A549 (cell line): Measurements from ENCODE around the gene KCNE2. TPM values are rescaled to one million over a fixed set of nuclear protein-coding genes. Genes with fewer than 3 reads are reported as not detected.
A peak's percentile ranks its signal among the peaks of the same experiment; 100 is the strongest.

Source experiments
- ATAC-seq, 2 experiments: fragments of 200-7000 bp in 1 of 2; fragments of >200 bp in 1 of 2; cut with Nextera tagmentation in 1 of 2; cut with Tn5 transposase in 1 of 2; 3 replicates each; pipeline versions ENCODE4 v1.8.0 to v1.9.1; 2018 to 2020; ENCODE audit warnings: mild to moderate bottlenecking in 1 of 2, moderate library complexity in 1 of 2
- CTCF ChIA-PET: fragments of 300-600 bp; sonication (Branson Sonifier 250); formaldehyde crosslinking; extraction: SDS; loops from one replicate; lab custom pipeline; 2021; ENCODE audit warnings: antibody characterized with exemption, inconsistent platforms; lab: Yijun Ruan, JAX
- POLR2A ChIA-PET: fragments of 350-600 bp; formaldehyde crosslinking; extraction: SDS; loops from one replicate; lab custom pipeline; 2021; ENCODE audit warnings: antibody characterized with exemption, inconsistent platforms; lab: Yijun Ruan, JAX
- DNase-seq, 2 experiments: peaks; one replicate each; pipeline versions ENCODE4 v3.0.0 to v3.0.0-alpha.2; 2011 to 2016; ENCODE audit warnings: low read depth in 1 of 2, low spot score in 1 of 2
- FAIRE-seq: peaks from 2 replicates; lab custom pipeline; 2011; peaks lifted over from hg19 to GRCh38; lab: Jason Lieb, UNC
- H3K27ac ChIP-seq, 2 experiments: fragments of >200 bp; sonication (Bioruptor Twin); formaldehyde crosslinking; 3 replicates each; pipeline ENCODE4 v1.5.1; 2016 to 2017
- H3K4me1 ChIP-seq: fragments of >200 bp; sonication (Bioruptor Twin); formaldehyde crosslinking; 3 replicates; pipeline ENCODE4 v1.6.1; 2016
- H3K4me2 ChIP-seq: fragments of >200 bp; sonication (Bioruptor Twin); formaldehyde crosslinking; 3 replicates; pipeline ENCODE4 v1.6.1; 2016
- H3K4me3 ChIP-seq: fragments of >200 bp; sonication (Bioruptor Twin); formaldehyde crosslinking; 3 replicates; pipeline ENCODE4 v1.5.1; 2016
- H3K9me3 ChIP-seq: fragments of >200 bp; sonication (Bioruptor Twin); formaldehyde crosslinking; 3 replicates; pipeline ENCODE4 v1.6.1; 2016
- CBX2 ChIP-seq: fragments of 200-600 bp; sonication (generic); IDR thresholded peaks from 2 replicates; pipeline ENCODE4 v1.6.1; 2016; ENCODE audit warnings: low read depth, mild to moderate bottlenecking, borderline replicate concordance
- CBX8 ChIP-seq: fragments of 200-600 bp; sonication (generic); IDR thresholded peaks from 2 replicates; pipeline ENCODE4 v1.6.1; 2016
- CHD2 ChIP-seq: fragments of 150-350 bp; IDR thresholded peaks from 2 replicates; pipeline ENCODE4 v1.6.1; 2014; ENCODE audit warnings: low read length; ENCODE audit not compliant: partially characterized antibody
- EHMT2 ChIP-seq: fragments of 200-600 bp; sonication (generic); IDR thresholded peaks from 2 replicates; pipeline ENCODE4 v1.6.1; 2016; ENCODE audit warnings: antibody characterized with exemption, low read depth, mild to moderate bottlenecking, moderate library complexity
- EP300 ChIP-seq, 2 experiments: fragments of >200 bp; sonication (Bioruptor Twin); formaldehyde crosslinking; IDR thresholded peaks; 2 replicates in 1 of 2; 3 replicates in 1 of 2; pipeline ENCODE4 v1.6.1; 2016 to 2017
- FOSB ChIP-seq: fragments of 250-450 bp; sonication (Bioruptor Pico); IDR thresholded peaks from 2 replicates; pipeline ENCODE4 v1.5.0; 2020; ENCODE audit warnings: mild to moderate bottlenecking, moderate library complexity
- FOSL2 ChIP-seq, 2 experiments: fragments of 450-650 bp in 1 of 2; fragments of >200 bp in 1 of 2; sonication (Bioruptor Twin) in 1 of 2; formaldehyde crosslinking; IDR thresholded peaks; 2 replicates each; pipeline versions ENCODE4 v1.5.0 to v1.6.1; 2016 to 2020; ENCODE audit warnings: mild to moderate bottlenecking in 1 of 2, moderate library complexity in 1 of 2
- HOXB5 ChIP-seq: fragments of 250-450 bp; sonication (Bioruptor Pico); IDR thresholded peaks from 2 replicates; pipeline ENCODE4 v1.5.0; 2020; ENCODE audit warnings: mild to moderate bottlenecking, moderate library complexity
- KDM5A ChIP-seq: fragments of 200-600 bp; sonication (generic); IDR thresholded peaks from 2 replicates; pipeline ENCODE4 v1.6.1; 2016; ENCODE audit warnings: antibody characterized with exemption, mild to moderate bottlenecking
- NR3C1 ChIP-seq: fragments of >200 bp; sonication (Bioruptor Twin); formaldehyde crosslinking; IDR thresholded peaks from 3 replicates; pipeline ENCODE4 v1.6.1; 2017
- POLR2AphosphoS2 ChIP-seq: conservative IDR thresholded peaks from 2 replicates; pipeline ENCODE4 v1.6.1; 2012; ENCODE audit warnings: low read length, improper control_type of control experiment, inconsistent platforms
- RAD21 ChIP-seq, 2 experiments: fragments of >200 bp in 1 of 2; sonication (Bioruptor Twin) in 1 of 2; formaldehyde crosslinking in 1 of 2; IDR thresholded peaks in 1 of 2; conservative IDR thresholded peaks in 1 of 2; 2 replicates in 1 of 2; 3 replicates in 1 of 2; pipeline ENCODE4 v1.6.1; 2012 to 2018; ENCODE audit warnings: inconsistent platforms in 1 of 2
- SMC3 ChIP-seq: fragments of >200 bp; sonication (Bioruptor Twin); formaldehyde crosslinking; IDR thresholded peaks from 3 replicates; pipeline ENCODE4 v1.6.1; 2018; ENCODE audit warnings: inconsistent platforms
- TP53 ChIP-seq: fragments of 250-450 bp; sonication (Bioruptor Pico); IDR thresholded peaks from 2 replicates; pipeline ENCODE4 v1.5.0; 2021; ENCODE audit warnings: mild to moderate bottlenecking, moderate library complexity
- ZNF302 ChIP-seq: fragments of 250-450 bp; sonication (Bioruptor Pico); IDR thresholded peaks from 2 replicates; pipeline ENCODE4 v1.9.0; 2021; ENCODE audit warnings: inconsistent platforms, mild to moderate bottlenecking, moderate library complexity
- ZSCAN20 ChIP-seq: fragments of 250-450 bp; sonication (Bioruptor Pico); IDR thresholded peaks from 2 replicates; pipeline ENCODE4 v1.8.0; 2022; ENCODE audit warnings: mild to moderate bottlenecking, moderate library complexity
- WGBS: methylation state at CpG from one replicate; pipeline ENCODE4 v1.1.6; 2017; ENCODE audit errors: missing lambda C conversion rate; 5-methylcytosine and 5-hydroxymethylcytosine counted together
- polyA plus RNA-seq, 4 experiments: library from polyadenylated mRNA; depleted of rRNA in 3 of 4; stranded (reverse); fragments of >200 nt; fragmentation: RNase III in 1 of 4; extraction: RNeasy Plus Mini Kit Qiagen cat#74134 plus additional on column Dnase treatment in 1 of 4; gene quantifications; 2 replicates in 3 of 4; 3 replicates in 1 of 4; pipeline ENCODE4 v1.2.3, GENCODE V29; 2011 to 2017
- TF ChIP-seq, protein P1 (sequence below): IDR thresholded peaks from 2 replicates; pipeline ENCODE4 v1.6.1; 2012
- TF ChIP-seq, protein P2 (sequence below): fragments of 250-450 bp; sonication (Bioruptor Pico); IDR thresholded peaks from 2 replicates; pipeline ENCODE4 v1.5.0; 2021; ENCODE audit warnings: mild to moderate bottlenecking, moderate library complexity, borderline replicate concordance
- TF ChIP-seq, protein P3 (sequence below): fragments of >200 bp; sonication (Bioruptor Twin); formaldehyde crosslinking; IDR thresholded peaks from 2 replicates; pipeline ENCODE4 v1.6.1; 2016
- TF ChIP-seq, protein P4 (sequence below): fragments of >200 bp; sonication (Bioruptor Twin); formaldehyde crosslinking; IDR thresholded peaks from 3 replicates; pipeline ENCODE4 v1.5.1; 2016

The KCNE2 gene
- polyA plus RNA-seq, 2 of the 4 experiments (the other 2 are of a cell fraction): not detected

DNA sequence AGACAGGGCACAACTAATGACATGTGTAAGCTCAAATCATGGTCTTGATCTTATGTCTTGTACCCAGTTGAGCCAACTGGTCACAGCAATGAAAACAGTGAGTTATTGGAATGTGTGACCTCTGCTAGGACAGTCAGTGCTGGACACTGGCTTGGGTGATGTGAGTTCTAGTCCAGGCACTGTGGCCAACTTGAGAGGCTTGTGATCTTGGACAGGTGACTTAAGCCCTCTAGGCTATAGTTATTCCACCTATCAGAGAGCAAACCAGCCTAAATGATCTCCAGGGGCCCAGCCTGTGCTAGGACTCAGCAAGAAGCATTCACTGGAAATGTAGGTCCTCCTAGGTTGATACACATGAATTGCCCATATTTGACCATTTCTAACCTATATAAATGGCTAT, 1.1 kb downstream of the KCNE2 start (continued):
- TF ChIP-seq FOSL2 (IDR thresholded peaks at IDR 0.05): no peak
- TF ChIP-seq FOSL2 (CRISPR knock-in tag; IDR thresholded peaks at IDR 0.05): no peak
- no peak for TF ChIP-seq ZSCAN20 (CRISPR knock-in tag)
- TF ChIP-seq CBX8: no peak
- no peak for TF ChIP-seq EP300 (IDR thresholded peaks at IDR 0.05)

DNA sequence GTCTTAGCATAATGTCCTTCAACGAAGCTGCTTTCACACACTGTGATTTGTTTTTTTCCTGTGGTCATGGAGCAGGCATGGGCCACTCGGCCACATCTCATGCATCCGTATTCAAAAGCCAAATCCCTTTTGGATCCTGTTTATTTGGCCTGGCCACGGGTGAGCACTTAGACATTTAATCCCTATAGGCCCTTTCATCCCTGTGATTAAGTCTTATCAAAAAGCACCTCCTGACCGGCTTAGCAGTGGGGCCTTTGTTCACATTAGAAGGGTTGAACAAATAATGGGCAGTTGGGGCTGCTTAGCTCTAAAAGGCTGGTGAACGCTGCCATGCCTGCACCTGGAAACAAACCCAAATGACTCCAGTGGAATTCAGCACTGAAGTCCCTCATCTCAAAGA, 2.0 kb downstream of the KCNE2 start:
- H3K27ac ChIP-seq: no peak overlapping the region
- ChIA-PET POLR2A (no interaction called here), CTCF (interaction anchor here (0.9 to 1.7 kb wide), 5 partner anchors 12 to 265 kb away, joined by 3 to 5 read pairs (median 3); no protein-coding TSS in a partner anchor)
- no peaks in the 10 kb centered on the region for H3K9me3 ChIP-seq
- no peak overlapping the region for H3K4me2 ChIP-seq
- WGBS: 75% methylated on average over 6 of the region's 6 CpGs
- H3K4me1 ChIP-seq: 0 out of 3 replicates have a peak, but pooled peaks cover 4% of the 10 kb centered on the region
- no peak overlapping the region for H3K4me3 ChIP-seq
- ATAC-seq (no peak), FAIRE-seq (no peak), DNase-seq (no peak)
- TF ChIP-seq CHD2 (no peak), HOXB5 (CRISPR knock-in tag) (no peak), NR3C1 (no peak), TP53 (CRISPR knock-in tag) (no peak), KDM5A (no peak), POLR2AphosphoS2 (no peak), EHMT2 (no peak), ZNF302 (CRISPR knock-in tag) (no peak), CBX2 (no peak), FOSB (CRISPR knock-in tag) (no peak)
- TF ChIP-seq, protein P1, sequence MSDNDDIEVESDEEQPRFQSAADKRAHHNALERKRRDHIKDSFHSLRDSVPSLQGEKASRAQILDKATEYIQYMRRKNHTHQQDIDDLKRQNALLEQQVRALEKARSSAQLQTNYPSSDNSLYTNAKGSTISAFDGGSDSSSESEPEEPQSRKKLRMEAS: no peak
- TF ChIP-seq, protein P2, sequence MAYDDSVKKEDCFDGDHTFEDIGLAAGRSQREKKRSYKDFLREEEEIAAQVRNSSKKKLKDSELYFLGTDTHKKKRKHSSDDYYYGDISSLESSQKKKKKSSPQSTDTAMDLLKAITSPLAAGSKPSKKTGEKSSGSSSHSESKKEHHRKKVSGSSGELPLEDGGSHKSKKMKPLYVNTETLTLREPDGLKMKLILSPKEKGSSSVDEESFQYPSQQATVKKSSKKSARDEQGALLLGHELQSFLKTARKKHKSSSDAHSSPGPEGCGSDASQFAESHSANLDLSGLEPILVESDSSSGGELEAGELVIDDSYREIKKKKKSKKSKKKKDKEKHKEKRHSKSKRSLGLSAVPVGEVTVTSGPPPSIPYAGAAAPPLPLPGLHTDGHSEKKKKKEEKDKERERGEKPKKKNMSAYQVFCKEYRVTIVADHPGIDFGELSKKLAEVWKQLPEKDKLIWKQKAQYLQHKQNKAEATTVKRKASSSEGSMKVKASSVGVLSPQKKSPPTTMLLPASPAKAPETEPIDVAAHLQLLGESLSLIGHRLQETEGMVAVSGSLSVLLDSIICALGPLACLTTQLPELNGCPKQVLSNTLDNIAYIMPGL: no peak

DNA sequence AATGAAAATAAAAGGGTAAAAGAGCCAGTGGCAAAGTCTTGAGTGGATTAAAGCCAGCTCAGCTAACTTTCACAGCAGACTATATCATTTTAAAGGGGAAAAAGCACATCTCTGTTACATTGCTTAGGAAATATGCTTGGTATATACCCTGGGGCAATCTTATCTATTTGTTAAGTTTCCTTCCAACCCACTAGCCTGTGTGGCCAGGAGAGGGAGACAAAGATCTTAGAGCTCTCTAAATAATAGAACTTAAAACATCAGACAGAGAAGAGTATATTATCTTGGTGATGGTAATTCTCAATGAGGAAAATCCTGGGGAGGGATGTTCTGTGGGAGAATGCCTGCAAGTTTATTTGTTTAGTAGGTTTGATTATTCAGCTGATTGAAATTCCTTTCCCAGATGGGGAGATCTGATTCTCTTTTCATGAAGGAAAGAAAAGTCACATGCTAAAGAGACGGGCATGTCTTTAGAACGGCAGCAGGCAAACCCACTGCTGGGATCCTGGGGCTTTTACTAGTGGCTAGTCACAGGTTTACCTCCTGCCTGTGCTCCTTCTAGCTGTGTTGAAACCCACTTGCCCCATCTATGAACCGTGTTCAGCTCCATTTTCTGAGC, 3.6 kb downstream of the KCNE2 start:
- 0 out of 3 replicates have a peak, but pooled peaks cover 4% of the 10 kb centered on the region for H3K4me1 ChIP-seq
- H3K4me2 ChIP-seq: peak overlapping the region; percentile 35
- peak; percentile 81 to 91; a peak in 5 of 6 replicates for ATAC-seq
- no peak overlapping the region for H3K27ac ChIP-seq
- H3K4me3 ChIP-seq: no peak overlapping the region
- 34% methylated on average over 3 of the region's 3 CpGs for WGBS
- DNase-seq: peak; percentile 26 to 74
- CTCF ChIA-PET: interaction anchor here (0.5 to 2.2 kb wide), 20 partner anchors 8 to 1473 kb away, joined by 3 to 16 read pairs (median 3); no protein-coding TSS in a partner anchor
- FAIRE-seq: no peak
- TF ChIP-seq, protein P3, sequence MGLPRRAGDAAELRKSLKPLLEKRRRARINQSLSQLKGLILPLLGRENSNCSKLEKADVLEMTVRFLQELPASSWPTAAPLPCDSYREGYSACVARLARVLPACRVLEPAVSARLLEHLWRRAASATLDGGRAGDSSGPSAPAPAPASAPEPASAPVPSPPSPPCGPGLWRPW: no peak
- TF ChIP-seq SMC3 (peak; percentile 36; the same call in 2 of the 3 replicates), RAD21 (conservative IDR thresholded peaks at IDR 0.05 in 1 of 2, IDR thresholded peaks at IDR 0.05 in 1 of 2) (peak; percentile 48 to 52; a peak in 4 of 5 replicates)
- TF ChIP-seq, protein P4, sequence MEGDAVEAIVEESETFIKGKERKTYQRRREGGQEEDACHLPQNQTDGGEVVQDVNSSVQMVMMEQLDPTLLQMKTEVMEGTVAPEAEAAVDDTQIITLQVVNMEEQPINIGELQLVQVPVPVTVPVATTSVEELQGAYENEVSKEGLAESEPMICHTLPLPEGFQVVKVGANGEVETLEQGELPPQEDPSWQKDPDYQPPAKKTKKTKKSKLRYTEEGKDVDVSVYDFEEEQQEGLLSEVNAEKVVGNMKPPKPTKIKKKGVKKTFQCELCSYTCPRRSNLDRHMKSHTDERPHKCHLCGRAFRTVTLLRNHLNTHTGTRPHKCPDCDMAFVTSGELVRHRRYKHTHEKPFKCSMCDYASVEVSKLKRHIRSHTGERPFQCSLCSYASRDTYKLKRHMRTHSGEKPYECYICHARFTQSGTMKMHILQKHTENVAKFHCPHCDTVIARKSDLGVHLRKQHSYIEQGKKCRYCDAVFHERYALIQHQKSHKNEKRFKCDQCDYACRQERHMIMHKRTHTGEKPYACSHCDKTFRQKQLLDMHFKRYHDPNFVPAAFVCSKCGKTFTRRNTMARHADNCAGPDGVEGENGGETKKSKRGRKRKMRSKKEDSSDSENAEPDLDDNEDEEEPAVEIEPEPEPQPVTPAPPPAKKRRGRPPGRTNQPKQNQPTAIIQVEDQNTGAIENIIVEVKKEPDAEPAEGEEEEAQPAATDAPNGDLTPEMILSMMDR: peak; percentile 56
- no peaks in the 10 kb centered on the region for H3K9me3 ChIP-seq
- POLR2A ChIA-PET: no interaction called here
